Right lobe of liver (tissue), 6 donors: Measurements from ENCODE around the gene EXOC4. TPM values are rescaled to one million over a fixed set of nuclear protein-coding genes. Genes with fewer than 3 reads are reported as not detected.

Experiments used
- ATAC-seq, 4 donors: fragments of 200-7000 bp; cut with Tn5 transposase; one replicate each; pipeline ENCODE4 v1.9.1; 2020; ENCODE audit warnings: mild to moderate bottlenecking in 4 of 4, moderate library complexity in 4 of 4
- DNase-seq, 3 donors: peaks; one replicate each; pipeline ENCODE4 v3.0.0-alpha.2; 2020
- H3K27ac ChIP-seq, 3 donors: fragments of 200-600 bp; one replicate each; pipeline ENCODE4 v1.8.0; 2022
- H3K27me3 ChIP-seq, 2 donors: fragments of 200-600 bp; one replicate each; pipeline ENCODE4 v1.8.0; 2022
- H3K36me3 ChIP-seq, 4 donors: fragments of 200-600 bp; sonication (generic) in 1 of 4; one replicate each; pipeline versions ENCODE4 v1.5.1 to v1.8.0; 2017 to 2022; ENCODE audit warnings: control low read depth in 1 of 4
- H3K4me1 ChIP-seq, 4 donors: fragments of 200-600 bp; sonication (generic) in 1 of 4; one replicate each; pipeline versions ENCODE4 v1.5.1 to v1.8.0; 2017 to 2022; ENCODE audit warnings: control low read depth in 1 of 4
- H3K4me3 ChIP-seq, 3 donors: fragments of 200-600 bp; one replicate each; pipeline ENCODE4 v1.8.0; 2022
- H3K9me3 ChIP-seq, 4 donors: fragments of 200-600 bp; sonication (generic) in 1 of 4; one replicate each; pipeline versions ENCODE4 v1.5.1 to v1.8.0; 2017 to 2022; ENCODE audit warnings: control low read depth in 1 of 4
- POLR2A ChIP-seq: fragments of 450-650 bp; IDR thresholded peaks from one replicate; pipeline ENCODE4 v1.6.1; 2017; ENCODE audit warnings: antibody characterized with exemption, mild to moderate bottlenecking
- WGBS: methylation state at CpG from one replicate; pipeline ENCODE4 v1.1.6; 2018; ENCODE audit warnings: low coverage, low lambda C conversion rate; ENCODE audit not compliant: insufficient coverage; ENCODE audit errors: missing lambda C conversion rate; 5-methylcytosine and 5-hydroxymethylcytosine counted together
- intact Hi-C, 2 donors: fragments of 100-400 bp; cut with DNase I; formaldehyde crosslinking; loops; one replicate each; pipeline versions ENCODE4 v1.11.2 to v1.14.1; 2022
- total RNA-seq, 6 experiments: library from RNA; depleted of rRNA in 2 of 6; stranded (reverse); fragments of >200 nt in 2 of 6; fragmentation: NEBNext Ultra II Directional in 3 of 6; extraction: Animal tissue kit (Norgen Biotek cat#: 25700) in 3 of 6; gene quantifications; one replicate each; pipeline versions ENCODE4 v1.1.0 to v1.2.4, GENCODE V29; 2016 to 2023
- TF ChIP-seq, protein P1 (sequence below), 4 donors: fragments of 200-600 bp in 3 of 4; fragments of 450-650 bp in 1 of 4; IDR thresholded peaks; one replicate each; pipeline versions ENCODE4 v1.5.1 to v1.8.0; 2016 to 2022; ENCODE audit warnings: antibody characterized with exemption in 4 of 4, mild to moderate bottlenecking in 2 of 4
- donor health status: DM: no; HTN: yes; CAD: no.
- donor health status: DM: no; HTN: no; CAD: no.
- donor health status: DM: no; HTN: no; CAD: no.
- donor health status: DM: no; HTN: yes; CAD: no.
- donor health status: DM: no; HTN: yes; CAD: no.

EXOC4 gene
- total RNA-seq, 6 experiments from 2014 or later: 23.7 to 33.5 (median 30.0) TPM

- Histone ChIP-seq H3K27ac (no peak overlapping the region), H3K27me3 (no peaks in the 10 kb centered on the region), H3K4me1 (no peaks in the 10 kb centered on the region), H3K9me3 (no peaks in the 10 kb centered on the region), H3K36me3 (no peaks in the 10 kb centered on the region), H3K4me3 (no peak overlapping the region)
- TF ChIP-seq, protein P1, sequence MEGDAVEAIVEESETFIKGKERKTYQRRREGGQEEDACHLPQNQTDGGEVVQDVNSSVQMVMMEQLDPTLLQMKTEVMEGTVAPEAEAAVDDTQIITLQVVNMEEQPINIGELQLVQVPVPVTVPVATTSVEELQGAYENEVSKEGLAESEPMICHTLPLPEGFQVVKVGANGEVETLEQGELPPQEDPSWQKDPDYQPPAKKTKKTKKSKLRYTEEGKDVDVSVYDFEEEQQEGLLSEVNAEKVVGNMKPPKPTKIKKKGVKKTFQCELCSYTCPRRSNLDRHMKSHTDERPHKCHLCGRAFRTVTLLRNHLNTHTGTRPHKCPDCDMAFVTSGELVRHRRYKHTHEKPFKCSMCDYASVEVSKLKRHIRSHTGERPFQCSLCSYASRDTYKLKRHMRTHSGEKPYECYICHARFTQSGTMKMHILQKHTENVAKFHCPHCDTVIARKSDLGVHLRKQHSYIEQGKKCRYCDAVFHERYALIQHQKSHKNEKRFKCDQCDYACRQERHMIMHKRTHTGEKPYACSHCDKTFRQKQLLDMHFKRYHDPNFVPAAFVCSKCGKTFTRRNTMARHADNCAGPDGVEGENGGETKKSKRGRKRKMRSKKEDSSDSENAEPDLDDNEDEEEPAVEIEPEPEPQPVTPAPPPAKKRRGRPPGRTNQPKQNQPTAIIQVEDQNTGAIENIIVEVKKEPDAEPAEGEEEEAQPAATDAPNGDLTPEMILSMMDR (IDR thresholded peaks at IDR 0.05): no peak
- no peak for TF ChIP-seq POLR2A
- no CpG with 5 or more reads among the region's 1 CpG for WGBS
- ATAC-seq (no peak), DNase-seq (no peak)
- intact Hi-C loops: no loop called here
Measured at GRCh38 chr7:134048166-134048565, 795.3 kb downstream of the EXOC4 start.

- intact Hi-C loops: no loop called here
- WGBS: 89% methylated on average over 2 of the region's 2 CpGs
Measured at GRCh38 chr7:134051020-134051419, 798.1 kb downstream of the EXOC4 start.

DNA sequence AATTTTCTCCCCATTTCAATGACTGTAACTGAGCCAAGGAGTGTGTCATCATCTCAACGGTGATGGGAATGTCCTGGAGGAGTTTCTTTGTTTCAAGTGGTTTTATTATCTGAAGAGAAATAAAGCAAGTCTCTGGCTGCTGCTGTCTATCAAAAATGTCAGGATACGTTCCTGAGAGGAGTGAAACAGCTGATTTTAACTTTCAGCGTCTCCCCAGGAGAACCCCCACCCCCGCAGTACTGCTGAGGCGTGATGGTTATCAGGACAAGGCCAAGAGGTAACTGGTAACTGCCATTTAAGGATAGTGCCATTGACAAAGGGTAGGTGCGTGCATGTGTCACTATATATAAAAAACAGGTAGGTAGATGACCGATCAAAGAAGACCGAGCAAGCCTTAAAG is 803.9 kb downstream of the EXOC4 start:
- Histone ChIP-seq H3K4me1 (no peaks in the 10 kb centered on the region), H3K9me3 (no peaks in the 10 kb centered on the region), H3K36me3 (no peaks in the 10 kb centered on the region), H3K4me3 (no peak overlapping the region), H3K27ac (no peak overlapping the region), H3K27me3 (no peaks in the 10 kb centered on the region)
- no peak for DNase-seq
- WGBS: 90% methylated on average over 8 of the region's 8 CpGs
- intact Hi-C loops: no loop called here
- ATAC-seq: no peak
- TF ChIP-seq, protein P1 (IDR thresholded peaks at IDR 0.05): no peak
- TF ChIP-seq POLR2A: no peak

More at GRCh38 chr7:134051020-134051419, 798.1 kb downstream of the EXOC4 start:
- Histone ChIP-seq H3K4me3 (no peak overlapping the region), H3K27ac (no peak overlapping the region), H3K36me3 (no peaks in the 10 kb centered on the region), H3K27me3 (no peaks in the 10 kb centered on the region), H3K4me1 (no peaks in the 10 kb centered on the region), H3K9me3 (no peaks in the 10 kb centered on the region)
- no peak for ATAC-seq
- TF ChIP-seq, protein P1 (IDR thresholded peaks at IDR 0.05): no peak
- no peak for TF ChIP-seq POLR2A
- no peak for DNase-seq

DNA sequence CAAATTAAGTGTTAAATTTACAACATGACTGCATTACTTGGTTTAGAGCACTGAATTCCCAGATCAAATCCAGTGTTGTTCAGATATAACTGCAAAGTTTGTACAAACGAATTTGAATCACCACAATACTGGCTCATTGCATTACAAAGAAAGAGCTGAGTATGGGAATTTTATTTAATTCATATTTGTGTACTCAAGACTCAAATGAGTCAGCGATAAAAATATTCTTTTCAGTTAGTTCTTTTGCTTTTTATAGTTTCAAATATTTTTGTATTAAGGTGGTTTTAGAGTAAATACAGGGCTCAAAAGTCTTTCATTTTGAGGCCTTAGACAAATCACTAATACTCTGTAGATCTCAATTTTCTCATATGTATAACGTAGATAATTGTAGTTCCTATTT is 805.6 kb downstream of the EXOC4 start:
- H3K4me1 ChIP-seq: no peaks in the 10 kb centered on the region
- H3K27ac ChIP-seq: no peak overlapping the region
- no peaks in the 10 kb centered on the region for H3K27me3 ChIP-seq
- ATAC-seq (no peak), DNase-seq (no peak)
- no peak overlapping the region for H3K4me3 ChIP-seq
- TF ChIP-seq POLR2A: no peak
- TF ChIP-seq, protein P1 (IDR thresholded peaks at IDR 0.05): no peak
- H3K9me3 ChIP-seq: no peaks in the 10 kb centered on the region
- intact Hi-C loops: no loop called here
- 91% methylated on average over 3 of the region's 3 CpGs for WGBS
- H3K36me3 ChIP-seq: no peaks in the 10 kb centered on the region

DNA sequence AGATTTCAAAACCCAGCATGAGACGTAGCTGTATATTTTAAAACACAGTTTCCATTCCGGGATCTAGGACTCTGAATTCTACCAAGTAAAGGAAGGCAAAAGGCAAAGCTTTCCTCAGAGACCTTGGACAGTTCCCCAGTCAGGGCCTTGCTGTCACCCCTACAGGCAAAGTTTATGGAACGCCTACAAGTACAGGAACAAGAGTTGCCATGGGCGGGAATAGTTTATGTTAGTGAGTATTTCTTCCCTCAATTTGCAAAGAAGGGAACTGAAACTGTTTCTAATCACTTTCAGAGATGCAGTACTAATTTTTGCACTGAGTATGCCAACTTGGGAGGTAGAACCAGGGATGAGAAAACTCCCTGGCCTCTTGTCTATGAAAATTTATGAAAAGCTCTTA is 806.1 kb downstream of the EXOC4 start:
- intact Hi-C loops: no loop called here
- no peaks in the 10 kb centered on the region for H3K27me3 ChIP-seq
- no peak overlapping the region for H3K4me3 ChIP-seq
- H3K27ac ChIP-seq: no peak overlapping the region
- no peaks in the 10 kb centered on the region for H3K4me1 ChIP-seq
- WGBS: 83% methylated on average over 4 of the region's 4 CpGs
- DNase-seq: no peak
- H3K9me3 ChIP-seq: no peaks in the 10 kb centered on the region
- ATAC-seq: no peak
- H3K36me3 ChIP-seq: no peaks in the 10 kb centered on the region
- TF ChIP-seq POLR2A: no peak
- TF ChIP-seq, protein P1 (IDR thresholded peaks at IDR 0.05): no peak
